Stomach (tissue), 4 donors: Measurements from ENCODE around the gene PPP2R3B.

Source experiments
- EP300 ChIP-seq: sonication (generic); formaldehyde crosslinking; IDR thresholded peaks from one replicate; pipeline ENCODE4 v1.6.1; 2017; ENCODE audit warnings: antibody characterized with exemption
- POLR2A ChIP-seq, 4 donors: fragments of 450-650 bp; IDR thresholded peaks; one replicate each; pipeline ENCODE4 v1.6.1; 2016; ENCODE audit warnings: antibody characterized with exemption in 4 of 4, control low read depth in 2 of 4, mild to moderate bottlenecking in 1 of 4, moderate library complexity in 1 of 4
- POLR2AphosphoS5 ChIP-seq, 3 donors: sonication (generic); formaldehyde crosslinking; IDR thresholded peaks; one replicate each; pipeline ENCODE4 v1.6.1; 2016; ENCODE audit warnings: antibody characterized with exemption in 3 of 3
- TF ChIP-seq, protein P1 (sequence below), 7 experiments: fragments of 450-650 bp in 4 of 7; fragments of 200-600 bp in 3 of 7; sonication (generic) in 3 of 7; IDR thresholded peaks; one replicate each; pipeline ENCODE4 v1.5.1; 2016 to 2019; ENCODE audit warnings: antibody characterized with exemption in 7 of 7, control low read depth in 2 of 7, mild to moderate bottlenecking in 1 of 7

DNA sequence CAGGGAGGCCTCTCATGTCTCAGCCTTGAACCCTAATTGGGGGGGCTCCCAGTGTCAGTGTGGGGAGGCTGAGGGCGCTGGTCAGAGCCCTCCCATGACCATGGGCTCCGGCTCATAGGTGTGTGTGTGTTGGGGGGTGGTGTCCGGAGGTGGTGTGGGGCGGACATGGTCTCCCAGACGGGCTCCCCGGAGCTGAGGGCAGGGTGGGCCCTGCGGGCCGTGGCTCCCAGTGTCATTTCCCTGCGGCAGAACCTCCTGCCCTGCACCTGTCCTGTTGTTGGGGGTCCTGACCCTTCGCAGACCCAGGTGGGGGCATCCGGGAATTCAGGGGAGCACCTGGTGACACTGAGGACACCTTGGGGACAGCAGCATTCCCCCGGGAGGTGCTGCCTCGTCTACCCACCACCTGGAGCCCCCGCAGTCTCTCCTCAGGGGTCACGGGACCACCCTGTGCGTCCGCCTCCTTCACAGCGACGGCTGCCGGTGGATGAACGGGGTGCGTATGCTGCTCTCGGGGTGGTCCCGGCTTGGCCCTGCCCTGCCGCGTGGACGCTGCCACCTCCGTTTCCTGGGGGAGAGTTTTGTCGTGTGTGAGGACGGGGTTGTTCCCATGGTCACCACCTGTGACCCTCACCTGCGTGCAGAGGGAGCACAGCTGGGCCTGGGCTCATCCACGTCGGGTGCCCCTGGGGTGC is 53.6 kb downstream of the PPP2R3B start:
- TF ChIP-seq, protein P1, sequence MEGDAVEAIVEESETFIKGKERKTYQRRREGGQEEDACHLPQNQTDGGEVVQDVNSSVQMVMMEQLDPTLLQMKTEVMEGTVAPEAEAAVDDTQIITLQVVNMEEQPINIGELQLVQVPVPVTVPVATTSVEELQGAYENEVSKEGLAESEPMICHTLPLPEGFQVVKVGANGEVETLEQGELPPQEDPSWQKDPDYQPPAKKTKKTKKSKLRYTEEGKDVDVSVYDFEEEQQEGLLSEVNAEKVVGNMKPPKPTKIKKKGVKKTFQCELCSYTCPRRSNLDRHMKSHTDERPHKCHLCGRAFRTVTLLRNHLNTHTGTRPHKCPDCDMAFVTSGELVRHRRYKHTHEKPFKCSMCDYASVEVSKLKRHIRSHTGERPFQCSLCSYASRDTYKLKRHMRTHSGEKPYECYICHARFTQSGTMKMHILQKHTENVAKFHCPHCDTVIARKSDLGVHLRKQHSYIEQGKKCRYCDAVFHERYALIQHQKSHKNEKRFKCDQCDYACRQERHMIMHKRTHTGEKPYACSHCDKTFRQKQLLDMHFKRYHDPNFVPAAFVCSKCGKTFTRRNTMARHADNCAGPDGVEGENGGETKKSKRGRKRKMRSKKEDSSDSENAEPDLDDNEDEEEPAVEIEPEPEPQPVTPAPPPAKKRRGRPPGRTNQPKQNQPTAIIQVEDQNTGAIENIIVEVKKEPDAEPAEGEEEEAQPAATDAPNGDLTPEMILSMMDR (IDR thresholded peaks at IDR 0.05) = no peak
- TF ChIP-seq POLR2AphosphoS5 (IDR thresholded peaks at IDR 0.05) = no peak
- no peak for TF ChIP-seq POLR2A (IDR thresholded peaks at IDR 0.05)
- no peak for TF ChIP-seq EP300
